K562 (cell line): ENCODE measurements around the gene PCDH1. TPM values are rescaled to one million over a fixed set of nuclear protein-coding genes. Genes with fewer than 3 reads are reported as not detected.

Experiments
- ATAC-seq: fragments of 200-7000 bp; cut with Tn5 transposase; 3 replicates; pipeline ENCODE4 v1.9.1; 2020; ENCODE audit warnings: moderate library complexity
- BruUV-seq: library from RNA; stranded (reverse); fragments of 400-500 nt; replicated peaks from 2 replicates; lab custom pipeline; 2021; lab: Mats Ljungman, UMichigan
- CTCF ChIA-PET: fragments of 300-600 bp; formaldehyde crosslinking; extraction: SDS; loops from one replicate; lab custom pipeline; 2021; ENCODE audit warnings: low intra/inter-chr PET ratio; lab: Yijun Ruan, JAX
- POLR2A ChIA-PET: fragments of 300-600, 350-650 bp; sonication (Branson Sonifier 250); formaldehyde crosslinking; extraction: SDS; loops from one replicate; lab custom pipeline; 2021; ENCODE audit warnings: antibody characterized with exemption, inconsistent platforms; lab: Yijun Ruan, JAX
- DNase-seq, 4 experiments: peaks; one replicate each; pipeline versions ENCODE4 v3.0.0 to v3.0.0-alpha.2; 2011 to 2018; ENCODE audit warnings: low spot score in 3 of 4, mixed read lengths in 3 of 4; ENCODE audit errors: extremely low read depth in 1 of 4
- FAIRE-seq: peaks from 2 replicates; lab custom pipeline; 2011; peaks lifted over from hg19 to GRCh38; lab: Jason Lieb, UNC
- H2AFZ ChIP-seq: 2 replicates; pipeline ENCODE4 v1.6.0; 2011; ENCODE audit warnings: low read depth, low read length, control low read depth, inconsistent platforms
- H3K27ac ChIP-seq: fragments of 200-600 bp; 3 replicates; pipeline ENCODE4 v1.8.0; 2011; ENCODE audit warnings: low read depth, mild to moderate bottlenecking, control low read depth, inconsistent platforms, low read length, moderate library complexity, mixed read lengths; ENCODE audit errors: extremely low read depth
- H3K27me3 ChIP-seq, 2 experiments: fragments of 300-600 bp in 1 of 2; 2 replicates in 1 of 2; 3 replicates in 1 of 2; pipeline versions ENCODE4 v1.6.0 to v1.8.0; 2011; ENCODE audit warnings: inconsistent platforms in 2 of 2, low read length in 2 of 2, mild to moderate bottlenecking in 1 of 2, mixed read lengths in 1 of 2, moderate library complexity in 1 of 2; ENCODE audit not compliant: control insufficient read depth in 2 of 2, insufficient read depth in 2 of 2
- H3K36me3 ChIP-seq: fragments of 300-600 bp; 3 replicates; pipeline ENCODE4 v1.8.0; 2011; ENCODE audit warnings: mild to moderate bottlenecking, low read length, inconsistent platforms; ENCODE audit not compliant: control insufficient read depth, insufficient read depth
- H3K4me1 ChIP-seq, 2 experiments: fragments of 200-600 bp in 1 of 2; replicated peaks in 1 of 2; 2 replicates in 1 of 2; 3 replicates in 1 of 2; pipeline versions ENCODE4 v1.5.1 to v1.8.0; 2011; ENCODE audit warnings: inconsistent platforms in 2 of 2, low read length in 2 of 2, mild to moderate bottlenecking in 1 of 2, mixed read lengths in 1 of 2, moderate library complexity in 1 of 2; ENCODE audit not compliant: control insufficient read depth in 2 of 2, insufficient read depth in 2 of 2
- H3K4me2 ChIP-seq: 2 replicates; pipeline ENCODE4 v1.6.1; 2011; ENCODE audit warnings: low read length, control low read depth, inconsistent platforms, mixed read lengths; ENCODE audit not compliant: insufficient read depth
- H3K4me3 ChIP-seq: fragments of 200-600 bp; sonication (generic), shearing (Covaris generic); 2 replicates; pipeline ENCODE4 v1.5.1; 2016; ENCODE audit warnings: control low read depth, inconsistent platforms
- H3K79me2 ChIP-seq: fragments of 200-600 bp; 3 replicates; pipeline ENCODE4 v1.8.0; 2011; ENCODE audit warnings: low read length, inconsistent platforms; ENCODE audit not compliant: control insufficient read depth, insufficient read depth
- H3K9ac ChIP-seq, 2 experiments: 2 replicates each; pipeline versions ENCODE4 v1.6.0 to v1.6.1; 2011; ENCODE audit warnings: low read depth in 2 of 2, low read length in 2 of 2, control low read depth in 1 of 2, inconsistent platforms in 1 of 2, mild to moderate bottlenecking in 1 of 2, mixed read lengths in 1 of 2; ENCODE audit not compliant: insufficient read depth in 1 of 2
- H3K9me1 ChIP-seq: one replicate; pipeline ENCODE4 v1.6.0; 2011; ENCODE audit warnings: inconsistent platforms, mild to moderate bottlenecking, low read length, moderate library complexity; ENCODE audit not compliant: control insufficient read depth, insufficient read depth
- H3K9me3 ChIP-seq: replicated peaks from 2 replicates; pipeline ENCODE4 v1.5.1; 2011; ENCODE audit warnings: low read depth, low read length, inconsistent platforms; ENCODE audit not compliant: control insufficient read depth, insufficient read depth
- H4K20me1 ChIP-seq: replicated peaks from 2 replicates; pipeline ENCODE4 v1.6.1; 2011; ENCODE audit warnings: low read length, inconsistent platforms, mixed read lengths; ENCODE audit not compliant: control insufficient read depth, insufficient read depth
- BRCA1 ChIP-seq, 2 experiments: fragments of 450-650 bp in 1 of 2; sonication (generic) in 1 of 2; formaldehyde crosslinking in 1 of 2; IDR thresholded peaks; 2 replicates each; pipeline versions ENCODE4 v1.5.0 to v1.6.1; 2017 to 2020; ENCODE audit warnings: mild to moderate bottlenecking in 1 of 2, missing genetic modification reagents in 1 of 2
- CTBP1 ChIP-seq: fragments of 450-650 bp; IDR thresholded peaks from 2 replicates; pipeline ENCODE4 v1.6.1; 2016; ENCODE audit warnings: borderline replicate concordance
- EZH2 ChIP-seq: IDR thresholded peaks from 2 replicates; pipeline ENCODE4 v1.6.1; 2012; ENCODE audit warnings: low read depth, mild to moderate bottlenecking, inconsistent platforms, low read length, borderline replicate concordance
- HCFC1 ChIP-seq: IDR thresholded peaks from 2 replicates; pipeline ENCODE4 v1.6.1; 2012; ENCODE audit warnings: low read depth, low read length, improper control_type of control experiment
- MAFG ChIP-seq: fragments of 450-650 bp; conservative IDR thresholded peaks from 2 replicates; pipeline ENCODE4 v1.6.1; 2016; ENCODE audit warnings: missing genetic modification characterization, missing compliant biosample characterization
- MAZ ChIP-seq, 2 experiments: fragments of 450-650 bp in 1 of 2; sonication (generic) in 1 of 2; formaldehyde crosslinking; IDR thresholded peaks in 1 of 2; conservative IDR thresholded peaks in 1 of 2; 2 replicates each; pipeline versions ENCODE4 v1.4.0 to v1.5.0; 2020; ENCODE audit warnings: mild to moderate bottlenecking in 1 of 2, missing genetic modification reagents in 1 of 2
- MECOM ChIP-seq: fragments of 250-450 bp; sonication (Bioruptor Pico); IDR thresholded peaks from 2 replicates; pipeline ENCODE4 v1.8.0; 2022; ENCODE audit warnings: inconsistent platforms
- RBM22 ChIP-seq: fragments of 200-400 bp; formaldehyde crosslinking; IDR thresholded peaks from 2 replicates; pipeline ENCODE4 v1.6.1; 2018; ENCODE audit warnings: low read length, low read depth; ENCODE audit not compliant: poor library complexity, severe bottlenecking
- ZBED1 ChIP-seq: IDR thresholded peaks from 2 replicates; pipeline ENCODE4 v1.6.1; 2014
- ZBTB7A ChIP-seq: IDR thresholded peaks from 2 replicates; pipeline ENCODE4 v1.6.1; 2011; ENCODE audit warnings: low read depth, mild to moderate bottlenecking, low read length, moderate library complexity, borderline replicate concordance; ENCODE audit not compliant: control insufficient read depth
- ZNF133 ChIP-seq: fragments of 250-450 bp; sonication (Bioruptor Pico); IDR thresholded peaks from 2 replicates; pipeline ENCODE4 v1.4.0; 2020; ENCODE audit warnings: mild to moderate bottlenecking
- ZNF3 ChIP-seq: fragments of 250-450 bp; sonication (Bioruptor Pico); IDR thresholded peaks from 2 replicates; pipeline ENCODE4 v1.5.0; 2021; ENCODE audit warnings: mild to moderate bottlenecking, moderate library complexity
- ZNF764 ChIP-seq: fragments of 250-450 bp; sonication (Bioruptor Pico); IDR thresholded peaks from 2 replicates; pipeline ENCODE4 v1.4.0; 2020; ENCODE audit warnings: low read depth, mild to moderate bottlenecking, moderate library complexity
- ZNF785 ChIP-seq: fragments of 250-450 bp; sonication (Bioruptor Pico); IDR thresholded peaks from 2 replicates; pipeline ENCODE4 v1.4.0; 2020; ENCODE audit warnings: mild to moderate bottlenecking
- WGBS: fragments of 100-300 bp; shearing (Covaris generic); methylation state at CpG from one replicate; pipeline ENCODE4 v1.1.6; 2016; ENCODE audit warnings: low coverage, mixed read lengths; ENCODE audit not compliant: insufficient coverage; ENCODE audit errors: missing lambda C conversion rate; 5-methylcytosine and 5-hydroxymethylcytosine counted together
- in situ Hi-C: fragments of 300-500 bp; cut with MboI; formaldehyde crosslinking; loops from 4 replicates; pipeline ENCODE4 v1.15.0; 2018; ENCODE audit warnings: inconsistent platforms, mixed read lengths
- intact Hi-C: fragments of 100-400 bp; cut with micrococcal nuclease; formaldehyde crosslinking; loops from 2 replicates; pipeline ENCODE4 v1.14.2; 2022
- polyA plus RNA-seq, 8 experiments: library from polyadenylated mRNA; depleted of rRNA in 4 of 8; stranded (reverse) in 5 of 8; unstranded in 3 of 8; fragments of >200 nt; fragmentation: Nextera tagmentation in 2 of 8; fragmentation: Illumina TruSeq in 1 of 8; extraction: Ambion mirVana in 2 of 8; extraction: Trizol in 1 of 8; gene quantifications; 2 replicates each; pipeline versions ENCODE4 v1.2.1 to v1.2.3, GENCODE V29; 2011 to 2014; ENCODE audit warnings: inconsistent platforms in 1 of 8, missing spikeins in 1 of 8
- total RNA-seq, 7 experiments: library from RNA; depleted of rRNA in 6 of 7; stranded (reverse); fragments of >200 nt in 6 of 7; fragmentation: Illumina TruSeq in 2 of 7; extraction: Trizol in 2 of 7; gene quantifications; 2 replicates each; pipeline versions ENCODE4 v1.2.1 to v1.2.3, GENCODE V29; 2011 to 2021; ENCODE audit warnings: low replicate concordance in 1 of 7
- TF ChIP-seq, protein P1 (sequence below): fragments of 450-650 bp; IDR thresholded peaks from 2 replicates; pipeline ENCODE4 v1.7.1; 2018; ENCODE audit warnings: mild to moderate bottlenecking, low read depth; ENCODE audit not compliant: partially characterized antibody
- TF ChIP-seq, protein P2 (sequence below): fragments of 250-450 bp; sonication (Bioruptor Pico); IDR thresholded peaks from 2 replicates; pipeline ENCODE4 v1.5.0; 2021; ENCODE audit warnings: mild to moderate bottlenecking, borderline replicate concordance

Gene PCDH1
- total and polyA plus RNA-seq, 9 of the 15 experiments (the other 6 are each of a cell fraction or from before 2014, with no cell fraction given), result 0.11 to 3.6 (median 1.9) TPM; not detected in 1

GRCh38 chr5:141877356-141878185 lies 639 bp downstream of the PCDH1 start:
- Histone ChIP-seq H3K27me3 (peaks cover 19 to 67% of the 10 kb centered on the region in 2 experiments), H2AFZ (peak overlapping the region; percentile 90), H4K20me1 (peaks cover 37% of the 10 kb centered on the region), H3K9ac (peak overlapping the region; percentile 57 to 91), H3K4me2 (peak overlapping the region; percentile 76), H3K4me3 (peak overlapping the region; percentile 58), H3K9me1 (no peaks in the 10 kb centered on the region), H3K27ac (no peak overlapping the region; the same call in 2 of the 3 replicates), H3K79me2 (no peaks in the 10 kb centered on the region), H3K9me3 (no peaks in the 10 kb centered on the region), H3K36me3 (no peaks in the 10 kb centered on the region), H3K4me1 (peaks cover 34 to 48% of the 10 kb centered on the region in 2 experiments; a peak in 4 of 5 replicates)
- BruUV-seq, result TSS peak; percentile 47
- 8% methylated on average over 45 of the region's 55 CpGs for WGBS
- intact Hi-C loops (loop anchor here (1.0 to 2.0 kb wide), 4 partner anchors 28 to 120 kb away; no protein-coding TSS in a partner anchor), in situ Hi-C loops (no loop called here)
- ATAC-seq, result no peak; the same call in 2 of the 3 replicates
- peak in 1 of 4 experiments; percentile 21 for DNase-seq
- POLR2A ChIA-PET, result interaction anchor here (0.6 to 1.2 kb wide), 5 partner anchors 13 to 135 kb away, joined by 3 to 6 read pairs (median 4); partner anchors contain the start of gene GNPDA1
- CTCF ChIA-PET, result interaction anchor here (0.6 kb wide), 1 partner anchor 678 kb away, joined by 3 read pairs; the partner anchor contains the start of gene PCDHB11
- no peak for FAIRE-seq
- no peak for TF ChIP-seq ZNF785 (CRISPR knock-in tag)
- TF ChIP-seq MAZ (CRISPR knock-in tag; conservative IDR thresholded peaks at IDR 0.05 in 1 of 2, IDR thresholded peaks at IDR 0.05 in 1 of 2), result 0 out of 4 replicates have a peak, but pooled peaks have one; percentile 19 to 44
- TF ChIP-seq, protein P1, sequence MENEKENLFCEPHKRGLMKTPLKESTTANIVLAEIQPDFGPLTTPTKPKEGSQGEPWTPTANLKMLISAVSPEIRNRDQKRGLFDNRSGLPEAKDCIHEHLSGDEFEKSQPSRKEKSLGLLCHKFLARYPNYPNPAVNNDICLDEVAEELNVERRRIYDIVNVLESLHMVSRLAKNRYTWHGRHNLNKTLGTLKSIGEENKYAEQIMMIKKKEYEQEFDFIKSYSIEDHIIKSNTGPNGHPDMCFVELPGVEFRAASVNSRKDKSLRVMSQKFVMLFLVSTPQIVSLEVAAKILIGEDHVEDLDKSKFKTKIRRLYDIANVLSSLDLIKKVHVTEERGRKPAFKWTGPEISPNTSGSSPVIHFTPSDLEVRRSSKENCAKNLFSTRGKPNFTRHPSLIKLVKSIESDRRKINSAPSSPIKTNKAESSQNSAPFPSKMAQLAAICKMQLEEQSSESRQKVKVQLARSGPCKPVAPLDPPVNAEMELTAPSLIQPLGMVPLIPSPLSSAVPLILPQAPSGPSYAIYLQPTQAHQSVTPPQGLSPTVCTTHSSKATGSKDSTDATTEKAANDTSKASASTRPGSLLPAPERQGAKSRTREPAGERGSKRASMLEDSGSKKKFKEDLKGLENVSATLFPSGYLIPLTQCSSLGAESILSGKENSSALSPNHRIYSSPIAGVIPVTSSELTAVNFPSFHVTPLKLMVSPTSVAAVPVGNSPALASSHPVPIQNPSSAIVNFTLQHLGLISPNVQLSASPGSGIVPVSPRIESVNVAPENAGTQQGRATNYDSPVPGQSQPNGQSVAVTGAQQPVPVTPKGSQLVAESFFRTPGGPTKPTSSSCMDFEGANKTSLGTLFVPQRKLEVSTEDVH, result no peak
- TF ChIP-seq HCFC1, result no peak
- TF ChIP-seq, protein P2, sequence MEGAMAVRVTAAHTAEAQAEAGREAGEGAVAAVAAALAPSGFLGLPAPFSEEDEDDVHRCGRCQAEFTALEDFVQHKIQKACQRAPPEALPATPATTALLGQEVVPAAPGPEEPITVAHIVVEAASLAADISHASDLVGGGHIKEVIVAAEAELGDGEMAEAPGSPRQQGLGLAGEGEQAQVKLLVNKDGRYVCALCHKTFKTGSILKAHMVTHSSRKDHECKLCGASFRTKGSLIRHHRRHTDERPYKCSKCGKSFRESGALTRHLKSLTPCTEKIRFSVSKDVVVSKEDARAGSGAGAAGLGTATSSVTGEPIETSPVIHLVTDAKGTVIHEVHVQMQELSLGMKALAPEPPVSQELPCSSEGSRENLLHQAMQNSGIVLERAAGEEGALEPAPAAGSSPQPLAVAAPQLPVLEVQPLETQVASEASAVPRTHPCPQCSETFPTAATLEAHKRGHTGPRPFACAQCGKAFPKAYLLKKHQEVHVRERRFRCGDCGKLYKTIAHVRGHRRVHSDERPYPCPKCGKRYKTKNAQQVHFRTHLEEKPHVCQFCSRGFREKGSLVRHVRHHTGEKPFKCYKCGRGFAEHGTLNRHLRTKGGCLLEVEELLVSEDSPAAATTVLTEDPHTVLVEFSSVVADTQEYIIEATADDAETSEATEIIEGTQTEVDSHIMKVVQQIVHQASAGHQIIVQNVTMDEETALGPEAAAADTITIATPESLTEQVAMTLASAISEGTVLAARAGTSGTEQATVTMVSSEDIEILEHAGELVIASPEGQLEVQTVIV (CRISPR knock-in tag), result no peak
- no peak for TF ChIP-seq ZNF133 (CRISPR knock-in tag)
- no peak for TF ChIP-seq ZNF764 (CRISPR knock-in tag)
- no peak for TF ChIP-seq ZNF3 (CRISPR knock-in tag)
- TF ChIP-seq ZBTB7A, result peak; percentile 61; the same call in 1 of the 2 replicates
- no peak for TF ChIP-seq ZBED1
- no peak; the same call in 1 of the 2 replicates for TF ChIP-seq CTBP1
- peak; percentile 90; the same call in 1 of the 2 replicates for TF ChIP-seq EZH2
- no peak for TF ChIP-seq MECOM (CRISPR knock-in tag)
- TF ChIP-seq RBM22, result no peak
- no peak for TF ChIP-seq BRCA1 (IDR thresholded peaks at IDR 0.05)
- TF ChIP-seq BRCA1 (CRISPR knock-in tag; IDR thresholded peaks at IDR 0.05), result 0 out of 2 replicates have a peak, but pooled peaks have one; percentile 68
- no peak for TF ChIP-seq MAFG (tag)
